GM18873 (cell line): Measurements from ENCODE around the gene KMO.

Experiments
- ATAC-seq: cut with Tn5 transposase; IDR thresholded peaks from one replicate; pipeline ENCODE4 v1.9.1; 2021; ENCODE audit warnings: mild to moderate bottlenecking, moderate library complexity, moderate number of reproducible peaks; ENCODE audit not compliant: unreplicated experiment, low FRiP score

Gene KMO

DNA sequence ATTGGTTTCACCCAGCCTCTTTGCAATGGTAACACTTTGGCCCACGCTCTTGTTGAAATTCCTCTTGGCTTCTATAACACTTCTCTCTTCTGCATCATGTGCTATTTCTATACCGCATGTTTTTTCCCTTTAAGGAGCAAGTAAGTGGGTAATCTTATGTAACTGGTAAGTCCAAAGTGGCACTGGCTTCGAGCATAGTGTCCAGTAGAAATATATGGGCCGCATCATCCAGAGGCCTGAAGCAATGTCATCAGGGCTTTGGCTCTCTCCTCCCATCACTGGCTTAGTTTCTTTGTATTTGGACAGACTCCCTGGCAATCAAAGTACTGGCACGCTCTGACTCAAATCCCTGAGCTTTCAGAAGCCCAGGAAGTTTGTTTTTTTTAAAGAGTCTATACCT is 90.5 kb downstream of the KMO start:
- ATAC-seq: no peak

- ATAC-seq: no peak
Observed at GRCh38 chr1:241624935-241625334, 92.8 kb downstream of the KMO start.

DNA sequence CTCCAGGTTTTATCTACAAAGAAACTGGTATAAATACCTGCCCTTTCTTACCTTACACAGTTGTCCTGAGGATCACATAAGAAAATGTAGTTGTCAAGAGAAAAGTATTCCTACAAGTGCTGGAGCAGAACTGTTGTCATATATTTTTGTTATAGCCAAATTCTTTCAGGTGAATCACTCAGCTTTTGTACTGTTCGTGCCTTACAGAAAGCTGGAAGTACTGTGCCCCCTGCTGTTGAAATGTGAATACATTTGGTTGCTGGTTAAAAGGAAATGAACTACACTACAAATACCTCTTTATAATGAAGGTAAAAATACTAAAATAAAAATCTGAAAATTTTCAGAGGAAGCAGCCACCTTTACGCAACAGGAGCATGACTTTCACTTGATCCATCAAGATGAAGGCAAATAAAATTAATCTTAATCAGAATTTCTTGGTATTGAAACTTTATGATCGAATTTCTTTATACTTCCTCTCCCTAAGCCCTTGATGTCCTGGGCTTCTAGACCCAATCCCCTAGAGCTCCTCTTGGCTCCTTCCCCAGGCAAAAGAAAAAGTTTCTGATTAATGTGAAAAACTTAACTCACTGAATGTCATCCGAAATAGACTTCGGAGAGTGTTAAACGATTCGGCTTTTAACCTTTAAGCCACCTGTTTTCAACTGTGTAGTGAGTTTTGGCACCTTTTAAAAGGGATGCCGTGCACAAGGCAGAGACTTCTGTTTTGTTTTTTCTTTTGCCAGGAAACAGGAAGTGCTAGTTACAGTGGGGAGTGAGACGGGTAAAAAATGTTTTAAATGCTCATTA is 95.5 kb downstream of the KMO start:
- peak; percentile 71 for ATAC-seq

- ATAC-seq: no peak
Observed at GRCh38 chr1:241630005-241630404, 97.8 kb downstream of the KMO start.

DNA sequence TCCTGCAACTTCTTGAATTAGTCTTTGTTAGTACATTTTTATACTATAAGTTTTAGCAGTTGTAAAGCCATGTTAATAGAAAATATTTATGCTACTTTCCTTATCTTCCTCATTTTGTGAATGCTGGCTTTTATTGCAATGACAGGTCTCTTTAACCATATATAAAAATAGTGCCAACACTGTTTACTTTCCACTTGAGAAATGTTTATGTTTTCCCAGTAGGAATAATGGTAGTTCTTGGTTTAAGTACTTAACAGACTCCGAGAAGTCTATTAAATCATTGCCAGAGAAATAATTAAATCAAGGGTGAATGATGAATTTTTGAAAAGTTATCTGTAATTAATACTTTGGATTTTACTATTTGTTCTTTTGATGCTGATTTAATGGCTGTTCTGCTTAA is 98.3 kb downstream of the KMO start:
- no peak for ATAC-seq

- ATAC-seq: no peak
Observed at GRCh38 chr1:241630899-241631298, 98.7 kb downstream of the KMO start.

- ATAC-seq: no peak
Observed at GRCh38 chr1:241631674-241632073, 99.5 kb downstream of the KMO start.

DNA sequence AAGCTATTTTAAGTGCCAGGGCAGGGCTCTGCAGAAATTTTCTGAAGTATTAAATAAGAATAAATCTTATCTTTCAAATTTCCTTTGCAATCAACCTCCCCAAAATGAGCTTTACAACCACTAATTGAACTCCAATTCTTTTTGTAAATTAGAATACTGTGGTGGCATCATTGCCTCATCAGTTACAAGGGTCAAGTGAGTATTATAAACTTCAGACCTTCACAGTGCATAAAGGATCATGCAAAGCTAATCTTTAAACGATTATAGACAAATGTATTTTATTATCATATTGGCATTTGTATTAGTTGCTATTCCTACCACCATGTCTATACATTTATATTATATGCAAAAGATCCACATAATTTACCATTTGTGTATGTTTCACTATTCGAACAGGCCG is 100.8 kb downstream of the KMO start:
- ATAC-seq: no peak

- ATAC-seq: no peak
Observed at GRCh38 chr1:241635556-241636152, 103.5 kb downstream of the KMO start.

- no peak for ATAC-seq
Observed at GRCh38 chr1:241636291-241636690, 104.1 kb downstream of the KMO start.

GRCh38 chr1:241637046-241637590 is 104.9 kb downstream of the KMO start:
- ATAC-seq: no peak

- ATAC-seq: no peak
Observed at GRCh38 chr1:241637604-241638003, 105.4 kb downstream of the KMO start.

DNA sequence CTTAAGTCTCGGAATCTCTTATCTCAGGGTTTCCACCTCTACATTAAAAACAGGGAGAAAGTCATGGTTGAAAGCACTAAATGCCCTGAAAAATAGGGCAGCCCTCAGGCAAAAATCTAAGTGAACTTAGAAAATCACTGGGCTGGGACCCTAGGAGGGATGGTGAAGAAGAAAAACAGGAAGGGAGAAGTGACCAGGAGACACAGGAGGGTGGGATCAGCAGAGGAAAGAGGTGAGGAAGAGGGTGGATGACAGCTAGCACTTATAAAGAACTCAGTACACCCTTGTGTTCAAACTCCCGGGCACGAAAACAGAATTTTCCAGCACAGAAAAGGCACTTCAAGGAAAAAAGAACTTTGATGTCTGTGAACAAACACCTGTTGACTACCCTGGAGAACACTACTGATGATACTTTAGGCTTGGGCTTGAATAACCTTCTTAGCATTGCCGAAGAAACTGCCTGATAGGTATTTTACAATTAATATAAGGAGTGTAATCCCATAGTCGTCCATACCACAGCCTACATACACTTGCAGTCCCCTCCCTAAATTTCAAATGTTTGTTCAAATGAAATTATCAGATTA is 106.0 kb downstream of the KMO start:
- no peak for ATAC-seq

- ATAC-seq: no peak
Observed at GRCh38 chr1:241638909-241639622, 106.9 kb downstream of the KMO start.

DNA sequence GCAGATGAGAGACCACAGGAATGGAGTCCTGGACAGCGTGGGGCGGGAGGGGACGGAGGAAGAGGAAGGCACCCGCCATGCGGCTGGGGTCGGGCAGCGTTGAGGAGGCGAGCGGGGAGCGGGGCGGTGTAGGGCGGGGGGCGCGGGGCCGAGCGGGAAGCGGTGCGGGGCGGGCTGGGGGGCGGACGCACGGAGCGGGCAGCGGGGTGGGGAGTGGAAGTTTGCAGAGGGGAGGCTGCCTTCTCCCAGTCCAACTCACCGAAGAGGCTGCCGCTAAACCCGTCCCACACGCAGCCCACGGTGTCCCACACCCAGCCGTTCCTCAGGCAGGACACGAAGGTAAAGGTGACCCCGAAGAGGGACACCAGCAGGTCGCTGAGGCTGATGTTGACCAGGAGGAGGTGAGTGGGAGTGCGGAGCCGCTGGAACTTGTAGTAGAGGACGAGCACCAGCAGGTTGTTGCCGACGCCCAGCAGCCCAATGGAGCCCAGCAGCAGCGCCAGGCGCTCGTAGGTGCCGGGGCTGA is 107.5 kb downstream of the KMO start:
- ATAC-seq: peak; percentile 46

GRCh38 chr1:241640149-241640866 is 108.1 kb downstream of the KMO start, which contains the start of the genes CHML and OPN3:
CHML (minus strand) TSS chr1:241640369; CDS start chr1:241635766, 4,603 bp downstream.
OPN3 (minus strand) TSS chr1:241640369; CDS start chr1:241640254, 115 bp downstream.
- ATAC-seq: peak; percentile 76

- ATAC-seq: no peak
Observed at GRCh38 chr1:241640867-241641622, 108.9 kb downstream of the KMO start.

DNA sequence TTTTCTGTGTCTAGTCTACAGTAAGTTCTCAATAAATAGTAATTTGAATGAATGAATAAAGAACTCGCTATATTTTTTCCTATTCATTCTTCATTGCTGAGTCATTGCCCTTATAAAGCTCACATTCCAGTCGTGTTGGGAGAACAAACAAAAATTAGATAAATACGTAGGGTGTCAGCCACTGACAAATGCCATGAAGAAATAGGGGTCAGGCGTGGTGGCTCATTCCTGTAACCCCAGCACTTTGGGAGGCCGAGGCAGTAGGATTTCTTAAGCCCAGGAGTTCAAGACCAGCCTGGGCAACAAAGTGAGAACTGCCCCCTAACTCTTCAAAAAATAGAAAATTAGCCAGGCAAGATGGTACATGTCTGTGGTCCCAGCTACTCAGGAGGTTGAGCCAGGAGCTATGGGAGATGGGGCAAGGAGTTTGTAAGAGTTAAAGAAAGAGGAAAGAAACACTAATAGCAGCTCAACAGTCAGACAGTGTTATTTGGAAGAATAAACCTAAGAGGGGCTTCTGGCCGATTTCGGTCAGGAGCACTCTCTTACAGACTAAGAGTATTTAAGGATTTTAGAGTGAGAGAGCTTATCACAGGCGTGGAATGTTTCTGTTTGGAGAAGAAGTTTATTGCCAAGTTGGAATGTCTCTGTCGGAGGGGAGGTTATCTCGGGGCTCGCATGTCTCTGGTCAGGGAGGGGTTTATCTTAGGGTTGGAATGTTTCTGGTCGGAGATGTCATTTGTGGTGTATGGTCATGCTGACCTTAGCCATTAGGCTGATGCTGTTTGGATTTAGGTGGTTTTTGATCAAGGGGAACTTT is 109.8 kb downstream of the KMO start:
- no peak for ATAC-seq
